Amniotic stem cell (primary cell): Measurements from ENCODE around the gene ARHGEF17.

Experiments
- DNase-seq: peaks from one replicate; lab custom pipeline; 2025; lab: John Stamatoyannopoulos, UW

ARHGEF17 gene

GRCh38 chr11:73380897-73381410 is 72.9 kb downstream of the ARHGEF17 start:
- DNase-seq: no peak

- no peak for DNase-seq
These were observed 73.5 kb downstream of the ARHGEF17 start for GRCh38 chr11:73381589-73381988.

- DNase-seq: no peak
These were observed 74.1 kb downstream of the ARHGEF17 start for GRCh38 chr11:73382183-73382582.

- no peak for DNase-seq
These were observed 74.7 kb downstream of the ARHGEF17 start for GRCh38 chr11:73382747-73383146.

GRCh38 chr11:73383249-73384124 is 75.4 kb downstream of the ARHGEF17 start:
- no peak for DNase-seq

GRCh38 chr11:73384125-73384441 is 76.0 kb downstream of the ARHGEF17 start:
- no peak for DNase-seq

GRCh38 chr11:73384531-73384871 is 76.4 kb downstream of the ARHGEF17 start:
- no peak for DNase-seq

- DNase-seq: no peak
These were observed 77.0 kb downstream of the ARHGEF17 start for GRCh38 chr11:73384872-73385689.

- DNase-seq: no peak
These were observed 77.9 kb downstream of the ARHGEF17 start for GRCh38 chr11:73386016-73386415.

GRCh38 chr11:73386546-73386945 is 78.5 kb downstream of the ARHGEF17 start:
- DNase-seq: no peak

- no peak for DNase-seq
These were observed 79.7 kb downstream of the ARHGEF17 start for GRCh38 chr11:73387594-73388264.

GRCh38 chr11:73388265-73389133 is 80.4 kb downstream of the ARHGEF17 start:
- DNase-seq: no peak

- DNase-seq: no peak
These were observed 81.1 kb downstream of the ARHGEF17 start for GRCh38 chr11:73389134-73389525.

- DNase-seq: no peak
These were observed 81.8 kb downstream of the ARHGEF17 start for GRCh38 chr11:73389916-73390315.

GRCh38 chr11:73390601-73391565 is 82.8 kb downstream of the ARHGEF17 start:
- no peak for DNase-seq

GRCh38 chr11:73391665-73392064 is 83.6 kb downstream of the ARHGEF17 start:
- no peak for DNase-seq

GRCh38 chr11:73392108-73393010 is 84.3 kb downstream of the ARHGEF17 start:
- DNase-seq: no peak

GRCh38 chr11:73393011-73393380 is 84.9 kb downstream of the ARHGEF17 start:
- no peak for DNase-seq
